ENCODE measurements around the gene CACNG5.

Gene CACNG5

DNA sequence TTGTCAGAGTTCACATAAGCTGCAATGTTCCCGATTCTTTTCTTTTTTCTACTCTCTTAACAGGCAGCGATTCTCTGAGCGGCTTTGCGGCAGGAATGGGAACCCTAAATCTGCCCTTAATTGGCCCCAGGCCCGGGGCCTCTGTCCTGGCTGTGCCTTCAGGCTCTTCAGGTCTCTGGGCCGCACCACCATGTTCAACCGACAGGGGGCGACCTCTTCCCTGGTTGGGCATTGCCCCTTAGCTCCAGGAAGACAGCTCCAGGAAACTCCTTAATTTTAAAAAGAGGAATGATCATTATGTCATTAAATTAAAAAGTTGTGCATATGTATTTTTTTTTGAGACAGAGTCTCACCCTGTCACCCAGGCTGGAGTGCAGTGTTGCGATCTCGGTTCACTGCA, 20.3 kb downstream of the CACNG5 start:
- Histone ChIP-seq H3K9me3 (replicated peaks; ENCODE audit: low read length) (no peaks in the 10 kb centered on the region), H3K36me3 (ENCODE audit: insufficient read depth, low read length) (no peaks in the 10 kb centered on the region), H3K4me1 (ENCODE audit: control insufficient read depth, insufficient read depth, low read length) (no peaks in the 10 kb centered on the region), H3K9ac (ENCODE audit: low read depth, low read length) (no peak overlapping the region), H3K27me3 (ENCODE audit: control insufficient read depth, insufficient read depth, low read length) (peaks cover 39% of the 10 kb centered on the region), H3K4me3 (ENCODE audit: low read length) (no peak overlapping the region), H3K4me2 (ENCODE audit: low read length) (no peak overlapping the region)

GRCh38 chr17:66858226-66859083, 23.5 kb downstream of the CACNG5 start:
- Histone ChIP-seq H3K4me3 (ENCODE audit: low read length) (no peak overlapping the region), H3K9me3 (replicated peaks; ENCODE audit: low read length) (no peaks in the 10 kb centered on the region), H3K36me3 (ENCODE audit: insufficient read depth, low read length) (no peaks in the 10 kb centered on the region), H3K9ac (ENCODE audit: low read depth, low read length) (no peak overlapping the region), H3K27me3 (ENCODE audit: control insufficient read depth, insufficient read depth, low read length) (peaks cover 32% of the 10 kb centered on the region), H3K4me1 (ENCODE audit: control insufficient read depth, insufficient read depth, low read length) (no peaks in the 10 kb centered on the region), H3K4me2 (ENCODE audit: low read length) (no peak overlapping the region)

DNA sequence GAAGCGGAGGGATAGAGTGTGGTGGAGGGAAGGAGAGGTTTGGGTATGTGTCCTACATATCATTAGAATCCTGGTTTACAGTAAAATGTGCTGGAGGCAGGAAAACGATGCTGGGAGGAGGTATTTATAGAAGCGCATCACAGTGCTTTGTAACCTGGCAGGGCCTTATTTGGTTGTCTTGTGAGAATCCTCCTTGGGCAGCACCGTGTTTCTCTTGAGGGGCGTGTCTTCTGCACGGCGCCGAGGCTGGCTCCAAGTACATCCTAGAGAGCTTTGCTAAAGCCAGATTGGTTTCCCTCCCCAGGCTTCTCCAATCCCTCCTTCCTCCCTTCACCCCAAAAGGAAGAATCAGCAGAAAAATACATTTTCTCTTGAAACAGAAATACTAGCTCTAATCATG, 24.4 kb downstream of the CACNG5 start:
- Histone ChIP-seq H3K4me2 (ENCODE audit: low read length) (no peak overlapping the region), H3K9ac (ENCODE audit: low read depth, low read length) (no peak overlapping the region), H3K4me1 (ENCODE audit: control insufficient read depth, insufficient read depth, low read length) (no peaks in the 10 kb centered on the region), H3K27me3 (ENCODE audit: control insufficient read depth, insufficient read depth, low read length) (peaks cover 36% of the 10 kb centered on the region), H3K9me3 (replicated peaks; ENCODE audit: low read length) (no peaks in the 10 kb centered on the region), H3K4me3 (ENCODE audit: low read length) (no peak overlapping the region), H3K36me3 (ENCODE audit: insufficient read depth, low read length) (no peaks in the 10 kb centered on the region)

DNA sequence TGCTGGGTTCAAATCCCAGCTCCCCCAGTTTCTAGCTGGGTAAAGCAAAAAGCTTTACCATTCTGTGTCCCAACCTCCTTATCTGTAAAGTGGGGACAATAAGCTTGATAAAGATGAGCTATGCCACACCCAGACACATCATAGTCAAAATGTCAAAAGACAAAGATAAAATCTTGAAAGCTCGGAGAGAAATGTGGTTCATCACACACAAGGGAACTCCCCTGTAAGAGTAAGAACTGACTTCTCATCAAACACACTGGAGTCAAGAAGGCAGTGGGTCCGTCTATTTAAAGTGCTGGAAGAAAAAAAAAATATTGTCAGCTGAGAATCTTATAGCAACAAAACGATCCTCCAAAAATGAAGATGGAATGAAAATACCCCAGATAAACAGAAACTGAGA, 25.3 kb downstream of the CACNG5 start:
- Histone ChIP-seq H3K4me1 (ENCODE audit: control insufficient read depth, insufficient read depth, low read length) (no peaks in the 10 kb centered on the region), H3K4me3 (ENCODE audit: low read length) (no peak overlapping the region), H3K9ac (ENCODE audit: low read depth, low read length) (no peak overlapping the region), H3K4me2 (ENCODE audit: low read length) (no peak overlapping the region), H3K36me3 (ENCODE audit: insufficient read depth, low read length) (no peaks in the 10 kb centered on the region), H3K27me3 (ENCODE audit: control insufficient read depth, insufficient read depth, low read length) (peaks cover 37% of the 10 kb centered on the region), H3K9me3 (replicated peaks; ENCODE audit: low read length) (no peaks in the 10 kb centered on the region)

DNA sequence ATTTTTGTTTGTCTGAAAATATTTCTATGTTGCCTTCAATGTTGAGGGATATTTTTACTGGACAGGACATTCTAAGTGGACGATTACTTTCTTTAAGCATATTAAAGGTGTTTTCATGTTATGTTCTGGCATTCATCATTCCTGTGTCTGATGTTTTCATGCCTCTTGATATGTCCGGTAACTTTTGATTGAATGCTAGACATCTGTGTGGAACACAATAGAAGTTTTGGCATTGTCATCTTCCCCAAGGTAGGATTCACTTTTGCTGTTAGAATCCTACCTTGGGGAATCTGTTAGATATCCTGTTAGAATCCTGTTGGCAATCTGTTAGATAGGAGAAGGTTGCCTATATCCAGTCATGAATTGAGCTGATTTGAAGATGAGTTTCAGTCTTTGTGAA, 28.9 kb downstream of the CACNG5 start:
- Histone ChIP-seq H3K9me3 (replicated peaks; ENCODE audit: low read length) (no peaks in the 10 kb centered on the region), H3K36me3 (ENCODE audit: insufficient read depth, low read length) (no peaks in the 10 kb centered on the region), H3K9ac (ENCODE audit: low read depth, low read length) (no peak overlapping the region), H3K4me1 (ENCODE audit: control insufficient read depth, insufficient read depth, low read length) (no peaks in the 10 kb centered on the region), H3K4me2 (ENCODE audit: low read length) (no peak overlapping the region), H3K27me3 (ENCODE audit: control insufficient read depth, insufficient read depth, low read length) (peaks cover 35% of the 10 kb centered on the region), H3K4me3 (ENCODE audit: low read length) (no peak overlapping the region)

DNA sequence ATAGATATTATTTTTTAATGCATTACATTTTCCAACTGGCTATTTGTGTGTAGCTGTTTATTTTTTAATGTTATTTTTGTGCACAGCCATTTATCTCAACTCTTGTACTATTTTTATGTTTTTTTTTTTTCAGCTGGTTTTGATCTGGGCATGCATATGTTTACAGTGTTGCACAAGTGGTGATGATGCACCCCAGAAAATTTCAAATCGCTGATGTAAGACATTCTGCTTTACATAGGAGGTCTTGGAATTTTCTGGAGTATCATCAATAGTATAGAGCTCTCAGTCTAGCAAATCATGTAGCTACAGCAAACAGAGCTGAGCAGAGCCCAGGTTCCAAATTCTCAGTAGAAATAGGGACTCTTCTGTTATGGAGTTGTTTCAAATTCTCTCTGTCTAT, 30.2 kb downstream of the CACNG5 start:
- no peaks in the 10 kb centered on the region for H3K9me3 ChIP-seq (replicated peaks; ENCODE audit: low read length)
- H3K9ac ChIP-seq (ENCODE audit: low read depth, low read length): no peak overlapping the region
- no peaks in the 10 kb centered on the region for H3K4me1 ChIP-seq (ENCODE audit: control insufficient read depth, insufficient read depth, low read length)
- H3K27me3 ChIP-seq (ENCODE audit: control insufficient read depth, insufficient read depth, low read length): peaks cover 24% of the 10 kb centered on the region
- no peak overlapping the region for H3K4me3 ChIP-seq (ENCODE audit: low read length)
- H3K4me2 ChIP-seq (ENCODE audit: low read length): no peak overlapping the region
- H3K36me3 ChIP-seq (ENCODE audit: insufficient read depth, low read length): no peaks in the 10 kb centered on the region

DNA sequence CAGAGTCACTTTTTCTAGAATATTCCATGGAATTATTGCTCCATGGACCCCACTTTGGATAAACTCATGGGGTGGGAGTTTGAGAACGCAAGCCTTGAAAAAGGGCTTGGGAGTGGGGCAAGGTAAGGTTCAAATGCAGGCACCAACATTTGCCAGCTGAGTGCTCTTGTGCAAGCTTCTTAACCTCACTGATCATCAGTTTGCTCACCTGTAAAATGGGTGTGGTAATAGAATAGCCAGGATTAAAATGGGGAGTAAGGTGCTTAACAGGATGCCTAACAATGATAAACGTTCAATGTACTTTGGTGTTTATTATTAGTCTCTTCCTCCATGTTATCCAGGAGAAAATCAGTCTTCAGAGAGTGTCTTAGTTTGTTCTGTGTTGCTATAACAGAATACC, 39.0 kb downstream of the CACNG5 start:
- H3K4me1 ChIP-seq (ENCODE audit: control insufficient read depth, insufficient read depth, low read length): no peaks in the 10 kb centered on the region
- peaks cover 38% of the 10 kb centered on the region for H3K27me3 ChIP-seq (ENCODE audit: control insufficient read depth, insufficient read depth, low read length)
- no peak overlapping the region for H3K9ac ChIP-seq (ENCODE audit: low read depth, low read length)
- no peaks in the 10 kb centered on the region for H3K36me3 ChIP-seq (ENCODE audit: insufficient read depth, low read length)
- H3K4me2 ChIP-seq (ENCODE audit: low read length): no peak overlapping the region
- H3K9me3 ChIP-seq (replicated peaks; ENCODE audit: low read length): no peaks in the 10 kb centered on the region
- H3K4me3 ChIP-seq (ENCODE audit: low read length): no peak overlapping the region

GRCh38 chr17:66884931-66885330, 50.0 kb downstream of the CACNG5 start:
- H3K36me3 ChIP-seq (ENCODE audit: insufficient read depth, low read length): no peaks in the 10 kb centered on the region
- H3K27me3 ChIP-seq (ENCODE audit: control insufficient read depth, insufficient read depth, low read length): peaks cover 12% of the 10 kb centered on the region
- H3K4me2 ChIP-seq (ENCODE audit: low read length): no peak overlapping the region
- no peak overlapping the region for H3K9ac ChIP-seq (ENCODE audit: low read depth, low read length)
- H3K9me3 ChIP-seq (replicated peaks; ENCODE audit: low read length): no peaks in the 10 kb centered on the region
- no peak overlapping the region for H3K4me3 ChIP-seq (ENCODE audit: low read length)
- H3K4me1 ChIP-seq (ENCODE audit: control insufficient read depth, insufficient read depth, low read length): no peaks in the 10 kb centered on the region

- Histone ChIP-seq H3K9me3 (replicated peaks; ENCODE audit: low read length) (no peaks in the 10 kb centered on the region), H3K27me3 (ENCODE audit: control insufficient read depth, insufficient read depth, low read length) (peaks cover 14% of the 10 kb centered on the region), H3K4me2 (ENCODE audit: low read length) (no peak overlapping the region), H3K4me3 (ENCODE audit: low read length) (no peak overlapping the region), H3K4me1 (ENCODE audit: control insufficient read depth, insufficient read depth, low read length) (no peaks in the 10 kb centered on the region), H3K9ac (ENCODE audit: low read depth, low read length) (no peak overlapping the region), H3K36me3 (ENCODE audit: insufficient read depth, low read length) (no peaks in the 10 kb centered on the region)
Measured at GRCh38 chr17:66885417-66885816, 50.5 kb downstream of the CACNG5 start.

DNA sequence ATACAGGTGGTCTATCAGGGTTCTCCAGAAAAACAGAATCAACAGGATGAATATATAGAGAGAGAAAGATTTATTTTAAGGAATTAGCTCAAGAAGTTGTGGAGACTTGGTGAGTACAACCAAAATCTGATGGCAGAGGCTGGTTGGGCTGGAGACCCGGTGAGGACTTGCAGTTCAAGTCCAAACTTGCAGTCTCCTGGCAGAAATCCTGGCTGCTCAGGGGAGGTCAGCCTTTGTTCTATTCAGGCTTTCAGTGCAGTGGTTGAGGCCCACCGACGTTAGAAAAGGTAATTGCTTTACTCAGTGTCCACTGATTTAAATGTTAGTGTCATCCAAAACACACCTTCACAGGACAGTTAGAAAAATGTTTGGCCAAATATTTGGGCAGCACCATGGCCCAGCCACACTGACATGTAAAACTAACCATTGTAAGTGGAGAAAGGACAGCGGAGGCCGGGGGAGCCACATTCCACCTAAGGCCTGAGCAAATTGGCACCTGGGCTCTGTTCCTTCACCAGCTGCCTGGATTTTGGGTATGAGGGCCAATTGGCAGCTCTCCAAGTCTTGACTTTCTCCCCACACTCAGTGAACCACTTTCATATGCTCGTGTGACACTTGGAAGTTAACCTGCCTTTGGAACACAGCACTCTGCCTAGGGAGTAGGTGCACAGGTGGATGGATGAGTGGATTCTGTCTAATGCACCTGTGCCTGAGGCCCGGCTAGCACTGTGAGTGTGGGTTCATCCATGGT, 54.7 kb downstream of the CACNG5 start:
- Histone ChIP-seq H3K4me1 (ENCODE audit: control insufficient read depth, insufficient read depth, low read length) (no peaks in the 10 kb centered on the region), H3K36me3 (ENCODE audit: insufficient read depth, low read length) (no peaks in the 10 kb centered on the region), H3K4me2 (ENCODE audit: low read length) (no peak overlapping the region), H3K4me3 (ENCODE audit: low read length) (no peak overlapping the region), H3K27me3 (ENCODE audit: control insufficient read depth, insufficient read depth, low read length) (peaks cover 53% of the 10 kb centered on the region), H3K9ac (ENCODE audit: low read depth, low read length) (no peak overlapping the region), H3K9me3 (replicated peaks; ENCODE audit: low read length) (no peaks in the 10 kb centered on the region)

GRCh38 chr17:66892246-66892645, 57.3 kb downstream of the CACNG5 start:
- Histone ChIP-seq H3K9me3 (replicated peaks; ENCODE audit: low read length) (no peaks in the 10 kb centered on the region), H3K36me3 (ENCODE audit: insufficient read depth, low read length) (no peaks in the 10 kb centered on the region), H3K27me3 (ENCODE audit: control insufficient read depth, insufficient read depth, low read length) (peaks cover 58% of the 10 kb centered on the region), H3K4me3 (ENCODE audit: low read length) (no peak overlapping the region), H3K4me2 (ENCODE audit: low read length) (no peak overlapping the region), H3K4me1 (ENCODE audit: control insufficient read depth, insufficient read depth, low read length) (no peaks in the 10 kb centered on the region), H3K9ac (ENCODE audit: low read depth, low read length) (no peak overlapping the region)

DNA sequence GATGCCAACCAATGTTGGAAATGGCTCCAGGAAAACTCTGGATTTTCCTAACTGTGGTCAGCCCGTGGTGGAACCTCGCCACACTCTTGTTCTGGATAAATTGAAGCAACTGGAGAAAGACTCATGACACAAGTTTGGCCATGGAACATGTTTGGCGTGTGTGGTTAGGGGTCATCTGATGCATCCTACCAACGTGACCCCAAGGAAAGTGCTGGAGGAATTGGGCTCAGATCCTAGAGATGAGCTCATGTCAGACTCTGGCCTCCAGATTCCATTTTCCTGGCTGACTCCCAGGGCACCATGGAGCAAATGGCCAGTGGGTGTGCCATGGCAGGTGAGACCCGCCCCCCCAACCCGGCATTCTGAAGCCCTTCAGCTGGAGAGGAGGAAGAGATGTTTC, 58.5 kb downstream of the CACNG5 start:
- Histone ChIP-seq H3K27me3 (ENCODE audit: control insufficient read depth, insufficient read depth, low read length) (peaks cover 69% of the 10 kb centered on the region), H3K9ac (ENCODE audit: low read depth, low read length) (no peak overlapping the region), H3K4me2 (ENCODE audit: low read length) (no peak overlapping the region), H3K9me3 (replicated peaks; ENCODE audit: low read length) (no peaks in the 10 kb centered on the region), H3K36me3 (ENCODE audit: insufficient read depth, low read length) (no peaks in the 10 kb centered on the region), H3K4me3 (ENCODE audit: low read length) (no peak overlapping the region), H3K4me1 (ENCODE audit: control insufficient read depth, insufficient read depth, low read length) (no peaks in the 10 kb centered on the region)

All from skeletal muscle satellite cell (primary cell).